Kidney (tissue), 14 donors: ENCODE results near the gene LSM14B. TPM values are rescaled to one million over a fixed set of nuclear protein-coding genes. Genes with fewer than 3 reads are reported as not detected.

Source experiments
- DNase-seq, 5 donors: peaks; one replicate each; pipeline ENCODE4 v3.0.0-alpha.2; 2013 to 2020
- FAIRE-seq: peaks from 2 replicates; lab custom pipeline; 2012; peaks lifted over from hg19 to GRCh38; lab: Jason Lieb, UNC
- H3K27ac ChIP-seq, 2 donors: one replicate each; pipeline ENCODE4 v1.7.0; 2013; ENCODE audit warnings: low read depth in 2 of 2, low read length in 2 of 2, inconsistent platforms in 1 of 2
- H3K27me3 ChIP-seq: one replicate; pipeline ENCODE4 v1.7.1; 2013; ENCODE audit warnings: low read length, inconsistent platforms; ENCODE audit not compliant: control insufficient read depth, insufficient read depth
- H3K36me3 ChIP-seq, 3 donors: one replicate each; pipeline versions ENCODE4 v1.7.0 to v1.7.1; 2013; ENCODE audit warnings: low read length in 3 of 3, control low read depth in 1 of 3, inconsistent platforms in 1 of 3; ENCODE audit not compliant: insufficient read depth in 3 of 3, control insufficient read depth in 2 of 3
- H3K4me1 ChIP-seq, 3 donors: one replicate each; pipeline versions ENCODE4 v1.7.0 to v1.7.1; 2013; ENCODE audit warnings: low read length in 3 of 3, inconsistent platforms in 1 of 3, low read depth in 1 of 3; ENCODE audit not compliant: control insufficient read depth in 2 of 3, insufficient read depth in 2 of 3
- H3K4me3 ChIP-seq, 3 donors: one replicate each; pipeline versions ENCODE4 v1.7.0 to v1.8.1; 2013; ENCODE audit warnings: low read length in 3 of 3, control low read depth in 1 of 3, inconsistent platforms in 1 of 3
- H3K9ac ChIP-seq, 3 donors: one replicate each; pipeline versions ENCODE4 v1.7.0 to v1.7.1; 2013; ENCODE audit warnings: low read length in 3 of 3, control low read depth in 1 of 3, inconsistent platforms in 1 of 3
- H3K9me3 ChIP-seq, 3 donors: one replicate each; pipeline versions ENCODE4 v1.7.0 to v1.7.1; 2013; ENCODE audit warnings: low read length in 3 of 3, control low read depth in 1 of 3, inconsistent platforms in 1 of 3; ENCODE audit not compliant: control insufficient read depth in 2 of 3, insufficient read depth in 1 of 3
- intact Hi-C: fragments of 100-400 bp; cut with DNase I; formaldehyde crosslinking; loops from one replicate; pipeline ENCODE4 v1.11.1; 2022
- polyA plus RNA-seq: library from polyadenylated mRNA; stranded (reverse); fragments of 350-450 nt; fragmentation: Illumina TruSeq; extraction: RNeasy Lipid Tissue Mini Kit (QIAGEN cat#74804); gene quantifications from one replicate; pipeline ENCODE4 v1.2.3, GENCODE V29; 2014; ENCODE audit warnings: low read depth, low replicate concordance; ENCODE audit not compliant: insufficient read depth
- total RNA-seq: library from RNA; stranded (reverse); fragmentation: NEBNext Ultra II Directional; extraction: Animal tissue kit (Norgen Biotek cat#: 25700); gene quantifications from one replicate; pipeline ENCODE4 v1.2.1, GENCODE V29; 2021
- TF ChIP-seq, protein P1 (sequence below): IDR thresholded peaks from 3 replicates; pipeline ENCODE4 v1.5.1; 2012; ENCODE audit warnings: mild to moderate bottlenecking, moderate library complexity, borderline replicate concordance; ENCODE audit not compliant: insufficient read depth; ENCODE audit errors: extremely low read depth
- donor health status: control.
- donor health status: control.
- donor health status: control.
- donor health status: control.
- donor health status: control.
- donor health status: DM: yes; HTN: yes; CAD: no.
- donor health status: Normal renal cell carcinoma (clear cell type).

LSM14B gene
- total and polyA plus RNA-seq, 2 donors from 2014 or later = 18.0 to 31.6 TPM

DNA sequence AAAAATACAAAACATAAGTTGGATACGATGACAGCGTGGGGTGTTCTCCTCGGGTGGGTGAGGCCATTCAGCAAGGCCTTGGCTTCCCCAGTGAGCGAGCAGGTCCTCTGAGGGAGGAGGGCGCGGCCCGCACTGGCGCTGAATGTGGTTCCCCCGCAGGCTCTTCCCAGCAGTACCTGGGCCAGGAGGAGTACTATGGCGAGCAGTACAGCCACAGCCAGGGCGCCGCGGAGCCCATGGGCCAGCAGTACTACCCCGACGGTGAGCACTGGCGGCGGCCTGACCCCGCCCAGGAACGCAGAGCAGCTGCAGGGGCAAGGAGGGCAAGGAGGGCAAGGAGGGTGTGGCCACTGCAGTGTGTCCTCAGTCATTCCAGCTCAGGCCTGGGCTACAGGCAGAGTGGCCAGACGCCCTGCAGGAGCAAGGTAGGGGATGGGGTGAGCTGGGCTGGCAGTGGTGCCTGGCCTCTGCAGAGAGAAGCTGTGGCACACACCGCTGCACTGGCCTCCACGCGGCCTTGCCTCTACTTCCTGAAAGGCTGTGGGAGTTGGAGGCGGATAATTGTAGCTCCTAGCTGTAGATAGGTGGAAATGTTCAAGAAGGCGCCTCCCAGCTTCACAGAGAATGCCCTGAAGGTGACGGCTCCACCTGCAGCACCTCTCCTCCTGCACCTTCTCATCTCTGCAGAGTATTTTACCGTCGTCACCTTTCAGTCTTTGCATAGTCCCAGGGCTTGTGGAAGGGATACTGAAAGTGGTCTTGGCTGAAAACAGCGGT, 41.9 kb downstream of the LSM14B start:
- intact Hi-C loops = no loop called here
- no peak overlapping the region for H3K9ac ChIP-seq
- FAIRE-seq (no peak), DNase-seq (no peak)
- peaks cover 0 to 42% (median 28%) of the 10 kb centered on the region in 3 donors for H3K36me3 ChIP-seq
- H3K9me3 ChIP-seq = no peaks in the 10 kb centered on the region
- H3K4me1 ChIP-seq = no peaks in the 10 kb centered on the region
- TF ChIP-seq, protein P1, sequence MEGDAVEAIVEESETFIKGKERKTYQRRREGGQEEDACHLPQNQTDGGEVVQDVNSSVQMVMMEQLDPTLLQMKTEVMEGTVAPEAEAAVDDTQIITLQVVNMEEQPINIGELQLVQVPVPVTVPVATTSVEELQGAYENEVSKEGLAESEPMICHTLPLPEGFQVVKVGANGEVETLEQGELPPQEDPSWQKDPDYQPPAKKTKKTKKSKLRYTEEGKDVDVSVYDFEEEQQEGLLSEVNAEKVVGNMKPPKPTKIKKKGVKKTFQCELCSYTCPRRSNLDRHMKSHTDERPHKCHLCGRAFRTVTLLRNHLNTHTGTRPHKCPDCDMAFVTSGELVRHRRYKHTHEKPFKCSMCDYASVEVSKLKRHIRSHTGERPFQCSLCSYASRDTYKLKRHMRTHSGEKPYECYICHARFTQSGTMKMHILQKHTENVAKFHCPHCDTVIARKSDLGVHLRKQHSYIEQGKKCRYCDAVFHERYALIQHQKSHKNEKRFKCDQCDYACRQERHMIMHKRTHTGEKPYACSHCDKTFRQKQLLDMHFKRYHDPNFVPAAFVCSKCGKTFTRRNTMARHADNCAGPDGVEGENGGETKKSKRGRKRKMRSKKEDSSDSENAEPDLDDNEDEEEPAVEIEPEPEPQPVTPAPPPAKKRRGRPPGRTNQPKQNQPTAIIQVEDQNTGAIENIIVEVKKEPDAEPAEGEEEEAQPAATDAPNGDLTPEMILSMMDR = no peak
- H3K4me3 ChIP-seq = no peak overlapping the region
- no peak overlapping the region for H3K27ac ChIP-seq
- no peaks in the 10 kb centered on the region for H3K27me3 ChIP-seq

DNA sequence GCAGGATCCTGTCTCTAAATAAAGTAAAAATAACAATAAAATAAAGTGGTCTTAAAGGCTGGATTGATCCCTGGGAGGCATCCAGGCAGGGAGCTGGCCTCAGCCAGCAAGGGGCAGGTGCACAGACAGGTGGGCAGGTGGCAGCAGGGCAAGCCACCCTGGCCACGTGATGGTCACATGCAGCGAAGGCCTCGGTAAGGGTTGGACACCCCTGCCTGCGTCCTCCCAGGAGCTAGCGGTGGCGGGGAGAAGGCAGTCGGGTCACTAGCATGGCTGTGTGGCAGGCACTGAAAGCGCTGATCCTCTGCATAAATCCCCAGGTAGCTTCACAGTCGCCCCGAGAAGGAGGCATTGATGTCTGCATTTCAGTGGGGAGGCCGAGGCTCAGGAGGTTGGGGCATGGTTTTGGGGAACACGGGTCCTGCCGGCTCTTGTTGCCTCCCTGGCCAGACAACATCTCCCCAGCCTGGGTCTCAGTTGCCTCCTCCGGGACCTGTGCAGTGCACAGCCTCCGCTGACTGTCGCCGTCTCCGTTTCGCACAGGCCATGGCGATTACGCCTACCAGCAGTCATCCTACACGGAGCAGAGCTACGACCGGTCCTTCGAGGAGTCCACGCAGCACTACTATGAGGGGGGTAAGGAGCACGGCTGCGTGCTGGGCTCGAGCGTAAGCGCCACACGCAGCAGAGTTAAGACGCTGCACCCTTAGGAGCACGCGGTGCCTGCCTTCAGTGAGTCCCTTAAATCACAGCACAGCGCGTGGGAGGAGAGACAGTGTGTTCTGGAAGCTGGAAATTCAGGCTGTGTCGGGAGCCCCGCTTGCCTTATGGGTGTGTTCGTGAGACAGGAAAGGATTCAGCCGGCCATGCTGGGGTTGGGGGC, 42.8 kb downstream of the LSM14B start:
- FAIRE-seq (no peak), DNase-seq (no peak)
- Histone ChIP-seq H3K36me3 (peaks cover 0 to 43% (median 26%) of the 10 kb centered on the region in 3 donors), H3K4me1 (no peaks in the 10 kb centered on the region), H3K4me3 (no peak overlapping the region), H3K27ac (no peak overlapping the region), H3K9ac (no peak overlapping the region), H3K9me3 (no peaks in the 10 kb centered on the region), H3K27me3 (no peaks in the 10 kb centered on the region)
- TF ChIP-seq, protein P1 = no peak
- intact Hi-C loops = no loop called here

DNA sequence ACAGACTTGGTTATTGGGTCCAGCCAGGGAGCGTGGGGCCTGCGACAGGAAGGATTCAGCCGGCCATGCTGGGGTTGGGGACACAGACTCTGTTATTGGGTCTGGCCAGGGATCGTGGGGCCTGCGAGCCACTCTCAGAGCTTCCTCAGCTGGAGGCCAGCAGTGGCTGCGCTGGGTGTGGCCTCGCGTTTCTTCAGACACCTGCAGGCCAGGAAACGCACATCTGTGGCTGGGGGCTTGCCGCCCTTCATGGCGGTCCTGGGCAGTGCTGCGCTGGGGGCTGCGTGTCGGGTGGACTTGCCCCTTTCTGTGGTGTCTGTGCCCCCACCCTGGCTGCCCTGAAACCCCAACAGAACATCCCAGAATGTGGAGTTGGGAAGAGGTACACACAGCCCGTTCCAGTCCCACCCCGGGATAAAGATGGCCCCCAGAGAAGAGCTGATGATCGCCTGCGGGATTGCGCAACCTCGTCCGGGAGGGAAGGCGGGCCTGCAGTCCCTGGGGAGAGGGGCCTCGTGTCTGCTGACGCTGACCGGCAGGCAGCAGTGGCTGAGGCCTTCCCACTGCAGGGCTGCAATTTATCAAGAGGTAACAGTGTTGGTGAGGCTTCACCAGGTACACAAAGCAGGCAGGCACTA, 43.6 kb downstream of the LSM14B start:
- DNase-seq (no peak), FAIRE-seq (no peak)
- no peak overlapping the region for H3K9ac ChIP-seq
- no peaks in the 10 kb centered on the region for H3K9me3 ChIP-seq
- peaks cover 0 to 43% (median 26%) of the 10 kb centered on the region in 3 donors for H3K36me3 ChIP-seq
- no peak overlapping the region for H3K4me3 ChIP-seq
- intact Hi-C loops = no loop called here
- no peak overlapping the region for H3K27ac ChIP-seq
- H3K27me3 ChIP-seq = no peaks in the 10 kb centered on the region
- TF ChIP-seq, protein P1 = no peak
- H3K4me1 ChIP-seq = no peaks in the 10 kb centered on the region
